Stimulated activated CD8-positive, alpha-beta memory T cell treated with anti-CD3 and anti-CD28 coated beads, Interleukin-12 subunit alpha, Interleukin-12 subunit beta, amount 100 ng/mL, for 4 hours (primary cell): ENCODE measurements around the gene WWOX.

ENCODE experiments used
- DNase-seq: peaks from one replicate; pipeline ENCODE4 v3.0.0-alpha.2; 2020; ENCODE audit warnings: low read depth

Gene WWOX

DNA sequence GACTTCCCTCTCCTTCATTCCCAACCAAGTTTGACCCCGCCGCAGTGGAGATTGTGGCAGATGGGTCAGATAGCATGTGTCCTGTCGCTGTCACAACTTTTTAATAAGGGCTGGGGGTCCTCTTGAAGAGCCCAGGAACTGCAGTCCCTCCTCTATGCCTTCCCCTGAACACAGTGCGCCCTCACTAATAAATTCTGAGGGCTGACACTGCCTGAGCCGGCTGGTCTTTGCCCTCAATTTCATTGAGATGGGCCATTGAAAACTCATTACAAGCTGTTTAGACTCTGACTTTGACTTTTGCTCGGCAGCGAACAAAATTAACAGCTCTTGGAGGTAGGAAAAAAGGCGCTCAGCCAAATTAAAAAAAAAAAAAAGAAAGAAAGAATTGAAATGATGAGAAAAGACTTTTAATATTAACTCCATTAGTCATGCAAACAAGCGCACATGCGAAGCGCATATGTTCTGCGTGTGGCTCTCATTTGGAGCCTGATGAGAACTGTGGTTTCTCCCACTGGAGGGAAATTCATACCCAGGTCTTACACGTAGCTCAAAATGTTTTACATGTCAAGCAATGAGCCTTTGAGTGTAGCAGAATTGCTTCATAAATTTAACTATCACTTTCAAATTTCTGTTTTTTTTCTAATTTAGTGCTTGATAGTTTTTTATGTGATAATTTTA is 704.7 kb downstream of the WWOX start:
- no peak for DNase-seq

DNA sequence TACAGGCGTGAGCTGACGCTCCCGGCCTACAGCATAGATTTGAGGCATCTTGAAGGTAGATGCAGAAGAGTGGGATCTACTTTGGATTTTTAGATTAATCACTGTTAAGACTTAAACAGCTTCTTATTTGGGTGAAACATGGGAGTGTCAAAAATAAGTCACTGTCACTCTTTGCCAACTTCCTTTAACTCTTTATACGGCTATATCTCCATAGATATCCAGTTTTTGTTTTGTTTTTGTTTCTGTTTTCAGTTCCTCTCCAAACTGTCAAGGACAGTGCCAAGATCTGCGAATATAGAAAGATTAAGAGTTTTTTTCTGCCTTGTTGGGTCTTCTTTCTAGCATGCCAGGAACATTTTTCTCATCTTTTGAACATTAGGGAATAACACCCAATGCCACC is 706.1 kb downstream of the WWOX start:
- DNase-seq, result no peak

DNA sequence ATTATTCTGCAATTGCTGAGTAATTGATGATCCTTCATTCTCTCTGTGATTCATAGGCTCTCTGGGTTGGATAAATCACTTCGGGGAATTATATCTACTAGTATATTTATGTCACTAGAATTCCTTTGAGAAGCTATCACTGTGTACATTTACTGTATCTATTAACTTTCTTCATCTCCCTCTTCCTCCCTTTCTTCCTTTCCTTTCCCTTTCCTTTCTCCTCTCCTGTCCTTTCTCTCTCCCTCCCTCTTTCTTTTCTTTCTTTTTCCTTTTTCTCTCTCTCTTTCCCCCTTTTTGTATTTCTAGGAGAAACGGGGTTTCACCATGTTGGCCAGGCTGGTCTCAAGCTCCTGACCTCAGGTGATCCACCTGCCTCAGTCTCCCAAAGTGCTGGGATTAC is 711.8 kb downstream of the WWOX start:
- no peak for DNase-seq

DNA sequence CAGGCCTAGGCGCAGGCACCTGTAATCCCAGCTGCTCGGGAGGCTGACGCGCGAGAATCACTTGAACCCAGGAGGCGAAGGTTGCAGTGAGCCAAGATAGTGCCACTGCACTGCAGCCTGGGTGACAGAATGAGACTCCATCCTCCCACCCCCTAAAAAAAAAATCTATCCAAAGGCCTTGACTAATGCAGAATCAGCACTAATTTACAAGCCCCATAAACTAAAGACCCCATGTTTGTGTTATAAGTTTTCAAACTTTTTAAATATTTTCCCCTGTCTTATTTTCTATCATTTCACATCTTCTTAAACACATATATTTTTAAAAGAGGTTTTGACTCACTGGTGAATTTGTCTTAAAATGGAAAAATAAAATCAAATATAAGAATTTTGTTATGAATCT is 713.1 kb downstream of the WWOX start:
- no peak for DNase-seq

DNA sequence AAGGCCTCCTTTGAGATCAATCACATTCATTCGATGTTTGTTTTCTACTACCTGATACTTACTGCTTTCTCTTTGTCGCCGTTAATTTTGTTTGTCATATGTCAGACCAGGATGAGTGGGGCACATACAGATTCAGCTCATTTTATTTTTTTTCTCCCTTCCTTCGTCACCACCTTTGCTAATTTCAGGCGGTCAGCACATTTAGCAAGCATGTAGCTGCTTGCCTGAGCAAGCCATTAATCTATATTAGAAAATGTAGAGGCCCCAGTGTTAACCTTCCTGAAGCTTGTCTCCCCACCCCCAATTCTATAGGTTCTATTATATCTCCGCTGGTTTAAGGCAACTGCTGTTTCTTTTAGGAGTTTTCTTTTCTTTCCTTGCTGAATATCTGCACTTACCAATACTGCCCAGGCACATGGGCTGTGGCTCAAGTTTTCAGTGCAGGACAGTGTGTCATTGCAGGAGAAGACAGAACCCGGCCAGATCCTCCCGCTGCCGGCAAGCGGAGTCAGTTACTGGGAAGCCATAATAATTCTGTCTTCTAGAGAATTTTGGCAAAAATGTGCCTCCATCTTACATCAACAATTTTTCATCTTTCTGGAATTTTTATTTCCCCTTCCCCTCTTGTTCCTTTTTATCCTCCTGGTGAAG is 714.3 kb downstream of the WWOX start:
- DNase-seq, result no peak

DNA sequence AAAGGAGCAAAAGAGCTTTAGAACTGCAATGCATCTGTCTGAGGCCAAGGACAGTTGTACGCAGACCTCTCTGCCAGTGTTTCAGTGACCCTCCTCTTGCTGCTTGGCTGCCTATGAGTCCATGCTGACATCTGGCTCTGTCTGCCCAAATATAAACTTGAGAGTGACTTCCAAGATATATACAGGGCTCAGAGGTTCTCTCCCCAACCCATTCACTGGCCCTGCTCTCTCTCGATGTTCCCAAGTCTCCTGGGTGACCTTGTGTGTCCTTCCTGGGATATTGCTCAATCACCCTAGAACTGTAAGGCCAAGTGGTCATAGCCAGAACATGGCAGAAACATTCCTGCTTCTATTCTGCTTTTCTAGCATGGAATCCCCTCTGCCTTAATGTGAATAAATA is 716.3 kb downstream of the WWOX start:
- DNase-seq, result no peak

DNA sequence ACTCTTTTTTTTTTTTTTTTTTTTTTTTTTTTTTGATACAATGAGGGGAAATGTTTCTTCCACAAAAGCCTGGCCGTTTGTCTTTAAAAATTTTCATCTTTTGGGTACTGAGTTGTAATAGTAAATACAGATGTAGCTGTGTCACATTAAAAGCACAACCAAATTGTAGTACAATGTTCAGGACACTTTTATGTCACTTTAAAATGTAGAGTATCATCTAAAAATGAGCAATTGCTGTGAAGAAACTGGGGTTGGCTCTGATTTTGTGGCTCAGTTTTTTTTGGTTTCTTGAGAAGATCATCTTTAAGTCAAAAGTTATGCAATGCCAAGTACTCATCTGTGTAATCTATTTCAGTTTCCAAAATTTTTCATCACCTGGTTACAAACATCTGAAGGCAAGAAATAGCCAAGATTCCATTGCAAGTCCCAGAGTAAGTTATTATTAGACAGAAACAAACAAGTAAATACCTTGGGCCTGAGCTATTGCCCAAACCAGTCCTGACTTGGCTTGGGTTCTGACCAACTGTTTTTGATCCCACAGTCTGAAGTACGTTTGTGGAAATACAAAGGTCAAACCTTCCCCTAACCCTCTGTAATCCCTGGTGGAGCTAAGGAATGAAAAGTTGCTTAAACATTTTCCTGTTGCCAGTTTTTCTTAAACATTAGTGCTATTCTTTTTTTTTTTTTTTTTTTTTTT is 717.2 kb downstream of the WWOX start:
- no peak for DNase-seq

DNA sequence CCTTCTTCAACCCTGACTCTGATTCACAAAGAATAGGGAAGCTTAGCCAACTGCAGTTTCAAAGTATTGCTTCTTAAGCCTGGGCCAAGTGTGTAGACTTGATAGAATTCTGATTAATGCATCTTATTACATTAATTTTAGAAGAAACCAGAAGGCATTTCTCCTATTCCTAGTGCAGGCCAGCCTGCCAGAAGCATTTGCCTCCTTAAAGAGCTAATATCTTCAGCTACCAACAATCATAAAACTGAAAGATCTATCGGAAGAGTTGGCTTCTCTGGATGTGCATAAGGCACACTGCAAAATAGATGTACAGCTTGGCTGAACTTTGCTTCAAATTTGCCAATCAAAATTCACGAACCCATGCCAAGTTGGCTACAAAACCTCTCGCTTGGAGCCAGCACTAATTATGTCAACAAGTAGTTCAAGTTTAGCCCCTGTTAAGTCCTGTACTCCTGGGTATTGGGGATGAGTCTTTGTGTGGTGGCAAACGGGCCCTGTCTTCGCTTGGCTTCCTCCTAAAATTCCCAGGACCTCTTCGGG is 717.8 kb downstream of the WWOX start:
- no peak for DNase-seq

DNA sequence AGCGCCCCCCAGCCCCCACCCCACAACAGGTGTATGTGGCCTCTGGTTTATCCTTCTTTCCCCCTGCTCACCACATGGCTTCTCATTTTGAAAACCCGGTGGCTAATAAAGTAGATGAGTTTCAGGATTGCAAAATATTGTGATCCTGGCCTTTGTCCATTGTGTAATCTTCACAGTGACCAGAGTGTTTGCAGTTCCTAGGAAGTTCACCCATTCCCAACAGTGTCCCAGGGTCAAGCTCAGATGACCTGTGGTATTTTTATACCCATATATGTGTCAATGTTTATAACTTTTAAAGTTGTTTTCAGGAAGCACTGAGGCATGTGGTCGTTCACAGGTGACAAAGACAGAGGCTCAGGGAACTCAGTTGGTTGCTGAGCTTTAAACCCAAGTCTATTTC is 721.9 kb downstream of the WWOX start:
- DNase-seq, result no peak

DNA sequence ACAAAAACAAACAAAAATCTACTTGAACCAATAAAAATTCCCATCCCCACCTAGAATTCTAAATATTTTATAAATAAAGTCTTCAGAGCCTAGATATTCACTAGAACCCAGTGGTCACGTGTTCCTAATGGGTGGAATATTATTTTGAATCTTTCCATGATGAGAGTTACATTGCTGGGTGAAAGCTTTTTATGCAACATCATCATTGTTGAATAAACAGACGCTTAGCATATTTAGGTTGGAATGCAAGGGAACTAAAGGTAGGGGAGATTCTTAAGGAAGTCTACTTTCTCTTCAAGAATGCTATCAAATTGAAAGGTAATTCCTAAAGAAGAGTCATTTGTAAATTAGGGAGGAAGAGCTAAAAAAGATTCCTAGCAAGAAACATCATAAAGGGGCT is 723.1 kb downstream of the WWOX start:
- no peak for DNase-seq

DNA sequence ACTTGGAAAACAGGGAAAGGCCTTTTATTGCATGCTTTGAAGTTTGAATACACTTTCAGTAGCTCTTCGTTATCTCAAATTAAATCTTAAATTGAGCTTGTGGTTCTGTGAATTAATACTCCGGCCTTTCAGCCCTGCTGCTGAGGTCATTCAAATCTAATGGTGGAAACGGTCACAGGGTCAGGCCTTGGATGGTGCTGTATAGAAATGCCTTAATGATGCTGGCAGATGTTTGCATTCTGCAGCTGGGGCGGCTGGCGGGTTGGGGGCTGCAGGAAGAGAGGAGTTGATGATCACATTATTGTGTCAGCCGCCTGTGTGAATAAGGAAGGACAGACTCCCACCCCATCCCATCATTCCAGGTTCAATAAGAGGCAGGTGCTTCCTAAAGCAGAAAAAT is 723.6 kb downstream of the WWOX start:
- no peak for DNase-seq

DNA sequence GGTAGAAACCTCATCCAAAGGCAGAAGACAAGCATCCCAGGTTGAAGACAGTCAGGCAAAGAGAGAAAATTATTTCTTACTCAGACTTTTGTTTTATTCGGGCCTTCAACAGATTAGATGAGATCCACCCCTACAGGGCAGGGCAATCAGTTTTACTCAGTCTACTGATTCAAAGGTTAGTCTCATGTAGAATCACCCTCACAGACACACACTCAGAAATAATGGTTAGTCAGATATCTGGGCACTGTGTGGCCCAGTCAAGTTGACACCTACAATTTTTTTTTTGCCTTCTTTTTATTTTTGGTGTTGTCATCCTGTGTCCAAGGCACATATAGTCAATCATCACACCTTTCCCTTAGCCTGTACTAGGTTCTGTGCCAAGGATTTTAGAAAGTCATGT is 729.8 kb downstream of the WWOX start:
- no peak for DNase-seq

DNA sequence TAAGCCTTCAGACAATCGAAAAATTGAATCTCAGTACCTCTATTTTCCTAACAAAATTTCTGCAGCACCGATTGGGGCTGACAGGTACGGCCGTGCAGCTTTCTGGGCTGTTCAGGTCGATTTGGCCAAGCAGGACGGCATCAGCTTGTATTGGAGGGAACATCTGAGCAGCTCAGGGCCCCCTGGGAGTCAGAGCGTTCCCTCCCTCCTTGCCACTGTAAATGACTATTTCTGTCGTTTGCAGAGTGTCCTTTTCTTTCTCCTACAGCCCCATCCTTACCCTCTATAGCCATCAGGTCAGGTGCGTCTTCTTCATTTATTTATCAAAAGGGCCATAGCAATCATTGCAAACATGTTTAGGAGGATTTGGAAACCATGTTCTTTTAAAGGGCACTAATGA is 731.1 kb downstream of the WWOX start:
- DNase-seq, result no peak

DNA sequence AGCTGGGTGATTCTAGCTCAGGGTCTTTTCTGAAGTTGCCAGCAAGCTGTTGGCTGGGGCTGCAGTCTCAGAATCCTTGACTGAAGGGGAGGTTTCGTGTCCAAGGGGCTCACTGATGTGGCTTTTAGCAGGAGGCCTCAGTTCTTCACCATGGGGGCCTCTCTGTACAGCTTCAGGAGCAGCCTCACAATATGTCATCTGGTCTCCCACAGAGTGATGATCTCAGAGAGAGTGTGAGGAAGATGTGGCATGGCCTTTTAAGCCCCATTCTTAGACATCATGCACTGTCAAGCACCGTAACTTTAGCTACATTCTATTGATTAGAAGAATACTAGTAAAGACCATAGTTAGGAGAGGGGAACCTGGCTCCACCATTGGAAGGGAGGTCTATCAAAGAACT is 732.6 kb downstream of the WWOX start:
- no peak for DNase-seq

DNA sequence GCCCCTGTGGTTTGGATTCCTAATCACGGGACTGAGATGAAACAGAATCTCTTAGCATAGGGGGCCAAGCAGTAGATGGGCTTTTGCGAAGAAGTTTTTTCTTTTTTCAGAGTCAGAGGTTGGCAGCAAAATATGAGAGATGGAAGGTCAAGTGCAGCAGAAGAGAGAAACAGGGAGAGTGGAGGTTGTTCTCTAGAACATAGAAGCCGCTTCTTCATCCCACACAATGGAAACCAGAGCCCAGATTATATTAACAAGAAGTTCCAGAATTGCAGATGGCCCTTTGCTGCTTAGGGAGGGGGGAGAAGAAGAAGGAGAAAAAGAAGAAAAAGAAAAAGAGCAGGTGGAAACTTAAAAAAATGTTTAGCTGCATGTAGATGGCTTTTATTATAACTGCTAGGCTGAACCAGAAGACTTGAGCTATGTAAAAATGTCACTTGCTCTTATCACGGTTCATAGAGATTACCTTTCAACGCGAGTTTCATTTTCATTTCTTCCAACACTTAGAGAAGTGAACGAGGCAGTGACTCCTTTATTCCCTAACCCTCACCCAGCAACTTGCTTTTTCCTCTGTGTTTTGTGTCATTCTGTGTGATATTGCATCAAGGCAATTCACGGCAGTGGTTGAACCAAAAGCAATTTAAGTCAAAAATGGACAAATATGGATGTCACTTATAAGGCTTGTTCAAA is 737.5 kb downstream of the WWOX start:
- DNase-seq, result no peak

DNA sequence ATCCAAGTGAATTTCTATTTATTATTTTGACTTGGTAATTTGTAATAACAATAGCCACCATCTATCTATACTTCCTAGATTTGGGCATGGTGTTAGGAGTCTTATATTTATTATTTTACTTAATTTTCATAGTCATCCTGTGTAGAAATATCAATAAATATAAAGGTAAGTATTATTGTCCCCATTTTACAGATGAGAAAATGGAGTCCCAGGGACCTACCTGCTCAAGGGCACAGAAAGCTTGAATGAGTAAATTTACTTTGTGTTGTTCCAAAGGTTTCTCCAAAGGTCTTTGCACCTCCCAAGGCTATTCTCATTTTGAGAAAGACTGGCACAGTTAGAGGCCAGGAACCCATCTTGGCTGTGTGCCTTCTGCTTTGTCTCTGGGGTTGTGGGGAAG is 738.3 kb downstream of the WWOX start:
- DNase-seq, result no peak

DNA sequence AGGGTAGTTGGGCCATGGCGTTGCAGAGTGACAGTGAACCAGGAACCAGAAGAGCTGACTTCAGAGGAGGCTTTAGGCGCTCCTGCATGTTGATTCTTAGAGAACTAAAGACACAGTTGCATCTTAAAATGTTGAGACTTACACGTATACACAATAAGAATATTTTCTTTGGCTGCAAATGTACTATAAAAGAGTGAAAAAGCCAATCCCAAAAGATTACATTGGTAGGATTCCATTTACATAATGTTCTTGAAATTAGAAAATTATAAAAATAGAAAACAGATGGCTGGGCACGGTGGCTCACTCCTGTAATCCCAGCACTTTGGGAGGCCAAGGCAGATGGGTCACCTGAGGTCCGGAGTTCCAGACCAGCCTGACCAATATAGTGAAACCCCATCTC is 738.8 kb downstream of the WWOX start:
- DNase-seq, result no peak

DNA sequence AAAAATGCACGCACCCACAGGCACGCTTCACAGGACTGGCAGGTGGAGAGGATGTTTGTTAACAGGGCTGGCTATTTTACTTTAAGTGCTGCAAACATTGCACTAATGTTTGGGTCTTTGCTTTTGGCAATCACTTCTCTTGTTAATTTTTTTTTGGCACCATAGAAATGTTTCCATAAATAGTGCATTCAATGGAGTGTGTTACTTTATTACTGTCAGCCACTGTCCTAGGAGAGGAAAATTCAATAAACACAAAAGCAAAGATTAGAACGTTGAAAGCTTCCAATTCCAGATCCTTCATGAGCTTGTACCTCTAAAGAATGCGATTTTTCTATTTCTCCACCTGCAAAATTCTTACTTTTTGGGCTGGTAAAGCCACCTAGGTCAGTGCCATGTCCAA is 743.5 kb downstream of the WWOX start:
- DNase-seq, result no peak

DNA sequence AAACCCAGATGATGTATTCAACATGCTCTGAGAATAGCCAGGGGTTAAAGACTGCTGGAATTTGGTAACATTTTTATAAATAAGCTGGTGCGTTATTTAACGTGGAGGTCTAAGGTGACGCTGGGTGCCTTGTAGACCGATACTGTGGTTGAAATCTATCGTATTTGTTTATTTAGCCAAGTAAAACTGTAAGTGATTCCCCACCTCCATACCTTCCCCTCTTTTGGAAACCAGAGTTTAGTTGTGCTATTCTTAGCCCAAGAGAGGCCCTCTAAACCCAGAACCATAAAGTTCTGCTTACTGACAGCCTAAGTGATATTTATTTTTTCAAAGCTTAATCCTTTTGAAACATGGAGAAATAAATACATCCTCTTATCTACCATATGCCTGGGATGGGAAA is 744.5 kb downstream of the WWOX start:
- no peak for DNase-seq

DNA sequence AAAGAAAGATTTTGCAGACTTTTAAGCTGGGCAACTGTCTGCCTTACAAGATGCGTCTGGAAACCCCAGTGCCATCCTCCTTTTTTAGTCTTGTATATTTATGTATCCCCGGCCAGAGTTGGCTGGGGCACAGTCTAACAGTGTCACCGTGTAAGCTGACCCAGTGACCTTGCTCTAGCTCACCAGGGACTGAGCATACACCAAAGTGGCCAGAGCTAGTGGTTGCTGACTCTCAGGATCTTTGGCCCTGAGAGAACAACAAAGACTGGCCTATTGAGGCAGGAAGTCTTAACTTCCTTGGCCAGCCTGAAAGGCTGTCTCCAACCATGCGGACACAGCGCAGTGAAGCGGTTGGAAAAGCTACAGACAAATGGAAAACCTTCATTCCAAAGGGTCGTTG is 745.2 kb downstream of the WWOX start:
- DNase-seq, result no peak

DNA sequence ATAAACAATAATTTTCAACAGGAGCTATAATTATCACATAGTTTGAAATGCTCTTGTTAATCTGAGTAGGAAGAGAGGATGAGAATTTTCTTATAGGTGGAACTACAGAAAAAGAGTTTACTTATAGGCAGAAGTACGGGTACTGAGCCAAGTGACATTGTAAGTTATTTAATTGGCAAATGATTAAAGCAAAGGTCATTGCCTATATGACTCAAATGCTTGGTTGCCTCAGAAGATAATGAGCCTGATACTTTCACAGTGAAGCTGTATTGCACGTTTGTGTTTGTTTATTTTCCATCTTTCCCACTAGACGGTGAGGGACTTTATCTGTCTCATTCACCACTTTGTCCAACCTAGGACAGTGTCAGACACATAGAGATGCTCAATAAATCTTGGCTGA is 751.8 kb downstream of the WWOX start:
- no peak for DNase-seq

DNA sequence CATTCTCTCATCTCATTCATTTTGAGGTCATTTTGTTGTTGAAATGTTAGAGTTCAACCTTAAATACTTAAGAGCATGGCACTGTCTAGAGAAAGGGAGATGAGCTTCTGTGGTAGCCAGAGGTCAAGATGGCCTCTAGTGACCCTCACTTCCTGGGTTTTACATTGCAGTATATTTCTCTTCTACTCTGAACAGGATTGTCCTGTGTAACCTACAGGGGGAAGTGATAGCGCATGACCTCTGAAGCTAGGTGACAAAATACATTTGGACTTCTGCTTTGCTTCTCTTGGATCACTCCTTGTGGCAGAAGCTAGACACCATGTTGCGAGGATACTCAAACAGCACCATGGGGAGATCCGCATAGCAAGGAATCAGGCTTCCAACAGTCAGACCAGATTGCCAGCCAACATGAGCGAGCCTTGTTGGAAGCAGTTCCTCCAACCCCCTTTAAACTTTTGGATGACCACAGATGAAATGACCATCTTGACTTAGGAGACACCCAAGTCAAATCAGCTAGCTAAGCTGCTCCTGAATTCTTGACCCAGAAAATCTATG is 752.7 kb downstream of the WWOX start:
- no peak for DNase-seq

DNA sequence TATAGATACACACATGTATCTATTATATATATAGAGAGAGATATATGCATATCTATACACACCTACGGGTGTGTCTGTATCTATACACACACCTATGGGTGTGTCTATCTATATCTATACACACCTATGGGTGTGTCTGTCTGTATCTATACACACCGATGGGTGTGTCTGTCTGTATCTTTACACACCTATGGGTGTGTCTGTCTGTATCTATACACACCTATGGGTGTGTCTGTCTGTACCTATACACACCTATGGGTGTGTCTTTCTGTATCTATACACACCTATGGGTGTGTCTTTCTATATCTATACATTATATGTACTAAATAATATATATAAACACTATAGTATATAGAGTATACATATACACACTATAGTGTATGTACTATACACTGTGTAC is 762.6 kb downstream of the WWOX start:
- DNase-seq, result no peak
